MG63 (cell line): Measurements from ENCODE around the gene PPP2R5A. TPM values are rescaled to one million over a fixed set of nuclear protein-coding genes. Genes with fewer than 3 reads are reported as not detected.

Experiments
- DNase-seq: peaks from one replicate; pipeline ENCODE4 v3.0.0-alpha.2; 2020
- H3K27me3 ChIP-seq: fragments of 250-450 bp; sonication (Bioruptor Pico); 2 replicates; pipeline ENCODE4 v1.5.1; 2020; ENCODE audit warnings: mild to moderate bottlenecking, moderate library complexity
- H3K36me3 ChIP-seq: fragments of 250-450 bp; sonication (Bioruptor Pico); 2 replicates; pipeline ENCODE4 v1.5.1; 2020; ENCODE audit warnings: mild to moderate bottlenecking, moderate library complexity
- H3K4me3 ChIP-seq: fragments of 250-450 bp; sonication (Bioruptor Pico); 2 replicates; pipeline ENCODE4 v1.5.1; 2020; ENCODE audit warnings: mild to moderate bottlenecking, moderate library complexity
- H3K9me3 ChIP-seq: fragments of 250-450 bp; sonication (Bioruptor Pico); 2 replicates; pipeline ENCODE4 v1.5.1; 2020; ENCODE audit warnings: mild to moderate bottlenecking, moderate library complexity
- total RNA-seq: library from RNA; depleted of rRNA; stranded (reverse); fragments of >200 nt; shearing (Covaris generic); gene quantifications from 2 replicates; pipeline ENCODE4 v1.2.3, GENCODE V29; 2014; ENCODE audit warnings: low replicate concordance

The PPP2R5A gene
- total RNA-seq, 1 experiment from 2014 or later, result 23.6 TPM

- H3K4me3 ChIP-seq, result no peak overlapping the region
- no peaks in the 10 kb centered on the region for H3K36me3 ChIP-seq
- H3K27me3 ChIP-seq, result no peaks in the 10 kb centered on the region
- H3K9me3 ChIP-seq, result no peaks in the 10 kb centered on the region
- DNase-seq, result no peak
These were observed 25.3 kb upstream of the PPP2R5A start for GRCh38 chr1:212259693-212260480.

GRCh38 chr1:212260557-212261355, 24.5 kb upstream of the PPP2R5A start:
- H3K9me3 ChIP-seq, result no peaks in the 10 kb centered on the region
- no peak for DNase-seq
- no peak overlapping the region for H3K4me3 ChIP-seq
- no peaks in the 10 kb centered on the region for H3K27me3 ChIP-seq
- no peaks in the 10 kb centered on the region for H3K36me3 ChIP-seq

GRCh38 chr1:212261361-212261929, 23.8 kb upstream of the PPP2R5A start:
- Histone ChIP-seq H3K9me3 (no peaks in the 10 kb centered on the region), H3K27me3 (no peaks in the 10 kb centered on the region), H3K36me3 (no peaks in the 10 kb centered on the region), H3K4me3 (no peak overlapping the region)
- DNase-seq, result no peak

GRCh38 chr1:212267017-212267416, 18.2 kb upstream of the PPP2R5A start:
- Histone ChIP-seq H3K9me3 (no peaks in the 10 kb centered on the region), H3K36me3 (no peaks in the 10 kb centered on the region), H3K4me3 (no peak overlapping the region), H3K27me3 (no peaks in the 10 kb centered on the region)
- no peak for DNase-seq

GRCh38 chr1:212267460-212267859, 17.8 kb upstream of the PPP2R5A start:
- Histone ChIP-seq H3K36me3 (no peaks in the 10 kb centered on the region), H3K4me3 (no peak overlapping the region), H3K27me3 (no peaks in the 10 kb centered on the region), H3K9me3 (no peaks in the 10 kb centered on the region)
- DNase-seq, result no peak

- H3K9me3 ChIP-seq, result no peaks in the 10 kb centered on the region
- H3K27me3 ChIP-seq, result no peaks in the 10 kb centered on the region
- H3K4me3 ChIP-seq, result no peak overlapping the region
- no peaks in the 10 kb centered on the region for H3K36me3 ChIP-seq
- DNase-seq, result no peak
These were observed 15.9 kb upstream of the PPP2R5A start for GRCh38 chr1:212269306-212269705.

- H3K27me3 ChIP-seq, result no peaks in the 10 kb centered on the region
- H3K9me3 ChIP-seq, result no peaks in the 10 kb centered on the region
- DNase-seq, result no peak
- no peak overlapping the region for H3K4me3 ChIP-seq
- no peaks in the 10 kb centered on the region for H3K36me3 ChIP-seq
These were observed 14.6 kb upstream of the PPP2R5A start for GRCh38 chr1:212270564-212270963.

GRCh38 chr1:212271234-212271633, 14.0 kb upstream of the PPP2R5A start:
- no peaks in the 10 kb centered on the region for H3K9me3 ChIP-seq
- H3K27me3 ChIP-seq, result no peaks in the 10 kb centered on the region
- no peak for DNase-seq
- no peak overlapping the region for H3K4me3 ChIP-seq
- H3K36me3 ChIP-seq, result no peaks in the 10 kb centered on the region

GRCh38 chr1:212271823-212272485, 13.3 kb upstream of the PPP2R5A start:
- Histone ChIP-seq H3K27me3 (no peaks in the 10 kb centered on the region), H3K4me3 (no peak overlapping the region), H3K36me3 (no peaks in the 10 kb centered on the region), H3K9me3 (no peaks in the 10 kb centered on the region)
- DNase-seq, result no peak

- H3K9me3 ChIP-seq, result peaks cover 6% of the 10 kb centered on the region; the same call in 1 of the 2 replicates
- no peak for DNase-seq
- no peaks in the 10 kb centered on the region for H3K27me3 ChIP-seq
- no peaks in the 10 kb centered on the region for H3K36me3 ChIP-seq
- no peak overlapping the region for H3K4me3 ChIP-seq
These were observed 3.6 kb upstream of the PPP2R5A start for GRCh38 chr1:212281590-212281989.

GRCh38 chr1:212283741-212284140, 1.5 kb upstream of the PPP2R5A start:
- peak overlapping the region; percentile 91 for H3K4me3 ChIP-seq
- no peak for DNase-seq
- no peaks in the 10 kb centered on the region for H3K36me3 ChIP-seq
- peaks cover 6% of the 10 kb centered on the region; the same call in 1 of the 2 replicates for H3K9me3 ChIP-seq
- H3K27me3 ChIP-seq, result no peaks in the 10 kb centered on the region

GRCh38 chr1:212284332-212284743, 872 bp upstream of the PPP2R5A start:
- Histone ChIP-seq H3K4me3 (peak overlapping the region; percentile 91), H3K9me3 (peaks cover 6% of the 10 kb centered on the region; the same call in 1 of the 2 replicates), H3K27me3 (no peaks in the 10 kb centered on the region), H3K36me3 (no peaks in the 10 kb centered on the region)
- peak; percentile 65 for DNase-seq

GRCh38 chr1:212285685-212286555, 710 bp downstream of the PPP2R5A start:
- Histone ChIP-seq H3K9me3 (no peaks in the 10 kb centered on the region), H3K27me3 (no peaks in the 10 kb centered on the region), H3K4me3 (peak overlapping the region; percentile 91), H3K36me3 (no peaks in the 10 kb centered on the region)
- peak; percentile 67 for DNase-seq

- no peaks in the 10 kb centered on the region for H3K9me3 ChIP-seq
- H3K4me3 ChIP-seq, result peak overlapping the region; percentile 91
- no peaks in the 10 kb centered on the region for H3K27me3 ChIP-seq
- no peaks in the 10 kb centered on the region for H3K36me3 ChIP-seq
- peak; percentile 12 for DNase-seq
These were observed 1.4 kb downstream of the PPP2R5A start for GRCh38 chr1:212286556-212287131.

GRCh38 chr1:212287261-212287895, 2.2 kb downstream of the PPP2R5A start:
- no peaks in the 10 kb centered on the region for H3K9me3 ChIP-seq
- no peaks in the 10 kb centered on the region for H3K36me3 ChIP-seq
- H3K4me3 ChIP-seq, result peak overlapping the region; percentile 91
- H3K27me3 ChIP-seq, result no peaks in the 10 kb centered on the region
- DNase-seq, result no peak
